ENCODE results near the gene FILIP1L.

FILIP1L gene

GRCh38 chr3:100039075-100039474, 75.2 kb downstream of the FILIP1L start:
- no peak for DNase-seq

GRCh38 chr3:100033903-100034471, 80.3 kb downstream of the FILIP1L start:
- peak; percentile 86 for DNase-seq

- peak; percentile 89 for DNase-seq
These were observed 81.1 kb downstream of the FILIP1L start for GRCh38 chr3:100033184-100033583.

- peak; percentile 87 for DNase-seq
These were observed 82.1 kb downstream of the FILIP1L start for GRCh38 chr3:100032243-100032642.

- DNase-seq, result no peak
These were observed 83.3 kb downstream of the FILIP1L start for GRCh38 chr3:100030914-100031425.

- peak; percentile 22 for DNase-seq
These were observed 84.0 kb downstream of the FILIP1L start for GRCh38 chr3:100030346-100030745.

GRCh38 chr3:100029689-100030088, 84.6 kb downstream of the FILIP1L start:
- DNase-seq, result no peak

GRCh38 chr3:100029052-100029451, 85.2 kb downstream of the FILIP1L start:
- DNase-seq, result no peak

GRCh38 chr3:100027321-100027720, 87.0 kb downstream of the FILIP1L start:
- peak; percentile 46 for DNase-seq

- DNase-seq, result peak; percentile 66
These were observed 89.6 kb downstream of the FILIP1L start for GRCh38 chr3:100024520-100025303.

GRCh38 chr3:100023595-100023994, 90.7 kb downstream of the FILIP1L start:
- no peak for DNase-seq

GRCh38 chr3:100023150-100023549, 91.2 kb downstream of the FILIP1L start:
- peak; percentile 87 for DNase-seq

- DNase-seq, result no peak
These were observed 91.8 kb downstream of the FILIP1L start for GRCh38 chr3:100022506-100022905.

GRCh38 chr3:100020876-100021644, 93.2 kb downstream of the FILIP1L start:
- DNase-seq, result peak; percentile 43

- peak; percentile 81 for DNase-seq
These were observed 94.6 kb downstream of the FILIP1L start for GRCh38 chr3:100019719-100020118.

- no peak for DNase-seq
These were observed 95.5 kb downstream of the FILIP1L start for GRCh38 chr3:100018806-100019205.

- DNase-seq, result no peak
These were observed 104.2 kb downstream of the FILIP1L start for GRCh38 chr3:100010087-100010417.

GRCh38 chr3:100009276-100010086, 104.8 kb downstream of the FILIP1L start:
- no peak for DNase-seq

- no peak for DNase-seq
These were observed 106.1 kb downstream of the FILIP1L start for GRCh38 chr3:100008081-100008698.

GRCh38 chr3:100007313-100007712, 107.0 kb downstream of the FILIP1L start:
- no peak for DNase-seq

GRCh38 chr3:100006570-100007271, 107.6 kb downstream of the FILIP1L start:
- peak; percentile 62 for DNase-seq
